ENCODE data around the gene IPO11. TPM values are rescaled to one million over a fixed set of nuclear protein-coding genes. Genes with fewer than 3 reads are reported as not detected.

Gene IPO11
- total and polyA plus RNA-seq, 2 of the 13 experiments (the other 11 are each of a cell fraction or from before 2014, with no cell fraction given), result 13.9 to 24.4 TPM

- TF ChIP-seq, protein P1, sequence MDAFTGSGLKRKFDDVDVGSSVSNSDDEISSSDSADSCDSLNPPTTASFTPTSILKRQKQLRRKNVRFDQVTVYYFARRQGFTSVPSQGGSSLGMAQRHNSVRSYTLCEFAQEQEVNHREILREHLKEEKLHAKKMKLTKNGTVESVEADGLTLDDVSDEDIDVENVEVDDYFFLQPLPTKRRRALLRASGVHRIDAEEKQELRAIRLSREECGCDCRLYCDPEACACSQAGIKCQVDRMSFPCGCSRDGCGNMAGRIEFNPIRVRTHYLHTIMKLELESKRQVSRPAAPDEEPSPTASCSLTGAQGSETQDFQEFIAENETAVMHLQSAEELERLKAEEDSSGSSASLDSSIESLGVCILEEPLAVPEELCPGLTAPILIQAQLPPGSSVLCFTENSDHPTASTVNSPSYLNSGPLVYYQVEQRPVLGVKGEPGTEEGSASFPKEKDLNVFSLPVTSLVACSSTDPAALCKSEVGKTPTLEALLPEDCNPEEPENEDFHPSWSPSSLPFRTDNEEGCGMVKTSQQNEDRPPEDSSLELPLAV (CRISPR knock-in tag; conservative IDR thresholded peaks at IDR 0.05; ENCODE audit: low read depth), result no peak
- TF ChIP-seq PRPF4 (IDR thresholded peaks at IDR 0.05; ENCODE audit: low read depth, low read length, poor library complexity, severe bottlenecking) (no peak), SNAPC5 (CRISPR knock-in tag; IDR thresholded peaks at IDR 0.05; ENCODE audit: borderline replicate concordance) (peak; percentile 60; the same call in 1 of the 2 replicates), MEF2D (CRISPR knock-in tag; IDR thresholded peaks at IDR 0.05) (peak; percentile 64; the same call in 1 of the 2 replicates), ZFAT (CRISPR knock-in tag; conservative IDR thresholded peaks at IDR 0.05) (no peak), ZSCAN9 (CRISPR knock-in tag; IDR thresholded peaks at IDR 0.05; ENCODE audit: borderline replicate concordance) (peak; percentile 91), JARID2 (CRISPR knock-in tag; IDR thresholded peaks at IDR 0.05; ENCODE audit: insufficient replicate concordance) (peak; percentile 96), KLF6 (CRISPR knock-in tag; IDR thresholded peaks at IDR 0.05) (peak; percentile 98), CBX1 (IDR thresholded peaks at IDR 0.05; ENCODE audit: low read depth) (peak; percentile 24), RBAK (CRISPR knock-in tag; IDR thresholded peaks at IDR 0.05) (no peak), CERS6 (CRISPR knock-in tag; IDR thresholded peaks at IDR 0.05) (no peak), RXRA (CRISPR knock-in tag; IDR thresholded peaks at IDR 0.05) (peak; percentile 86), ZNF232 (CRISPR knock-in tag; IDR thresholded peaks at IDR 0.05; ENCODE audit: borderline replicate concordance) (no peak), RELA (CRISPR knock-in tag; IDR thresholded peaks at IDR 0.05) (no peak), ZNF558 (CRISPR knock-in tag; IDR thresholded peaks at IDR 0.05; ENCODE audit: borderline replicate concordance) (peak; percentile 97; the same call in 1 of the 2 replicates), THAP8 (CRISPR knock-in tag; IDR thresholded peaks at IDR 0.05; ENCODE audit: borderline replicate concordance) (0 out of 2 replicates have a peak, but pooled peaks have one; percentile 38), BCLAF1 (IDR thresholded peaks at IDR 0.05) (no peak), JUN (CRISPR knock-in tag; IDR thresholded peaks at IDR 0.05) (no peak), YY1 (IDR thresholded peaks at IDR 0.05; ENCODE audit: insufficient read depth, insufficient replicate concordance, low read depth, low read length) (peak; percentile 60), PHF5A (CRISPR knock-in tag; IDR thresholded peaks at IDR 0.05; ENCODE audit: low read depth, unreplicated experiment) (peak; percentile 73)
- TF ChIP-seq, protein P2, sequence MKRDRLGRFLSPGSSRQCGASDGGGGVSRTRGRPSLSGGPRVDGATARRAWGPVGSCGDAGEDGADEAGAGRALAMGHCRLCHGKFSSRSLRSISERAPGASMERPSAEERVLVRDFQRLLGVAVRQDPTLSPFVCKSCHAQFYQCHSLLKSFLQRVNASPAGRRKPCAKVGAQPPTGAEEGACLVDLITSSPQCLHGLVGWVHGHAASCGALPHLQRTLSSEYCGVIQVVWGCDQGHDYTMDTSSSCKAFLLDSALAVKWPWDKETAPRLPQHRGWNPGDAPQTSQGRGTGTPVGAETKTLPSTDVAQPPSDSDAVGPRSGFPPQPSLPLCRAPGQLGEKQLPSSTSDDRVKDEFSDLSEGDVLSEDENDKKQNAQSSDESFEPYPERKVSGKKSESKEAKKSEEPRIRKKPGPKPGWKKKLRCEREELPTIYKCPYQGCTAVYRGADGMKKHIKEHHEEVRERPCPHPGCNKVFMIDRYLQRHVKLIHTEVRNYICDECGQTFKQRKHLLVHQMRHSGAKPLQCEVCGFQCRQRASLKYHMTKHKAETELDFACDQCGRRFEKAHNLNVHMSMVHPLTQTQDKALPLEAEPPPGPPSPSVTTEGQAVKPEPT (CRISPR knock-in tag; IDR thresholded peaks at IDR 0.05; ENCODE audit: low read depth), result no peak
Measured at GRCh38 chr5:62403411-62404250, 8.9 kb upstream of the IPO11 start, which contains the start of gene DIMT1 (continued).

All from HepG2 (cell line).